ENCODE measurements around the gene KRTAP5-1.

DNA sequence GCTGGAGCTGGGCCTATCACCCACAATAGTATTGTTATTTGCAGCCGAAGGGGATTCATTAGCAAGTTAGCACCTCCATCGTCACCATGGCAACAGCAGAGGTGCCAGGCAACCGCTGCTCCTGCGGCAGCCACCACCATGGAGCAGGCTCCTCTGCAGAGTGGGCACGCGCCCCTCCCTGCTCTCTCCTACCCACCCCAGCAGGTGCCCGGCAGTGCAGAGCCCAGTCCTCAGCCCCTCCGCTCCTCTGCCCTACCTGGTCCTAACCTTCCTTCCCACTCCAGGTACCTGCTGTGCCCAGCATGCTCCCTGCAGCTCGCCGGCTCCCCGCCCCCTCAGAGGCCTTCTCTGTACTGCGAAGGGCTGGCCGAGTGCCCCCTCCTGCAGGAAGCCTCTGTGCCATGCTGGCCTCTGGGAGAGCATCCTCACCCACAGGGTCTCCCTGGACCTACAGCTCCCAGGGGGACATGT is 16.6 kb downstream of the KRTAP5-1 start:
- TF ChIP-seq POLR2A (IDR thresholded peaks at IDR 0.05) (no peak), CTCF (IDR thresholded peaks at IDR 0.05) (no peak)

Data from adrenal gland (tissue), 5 donors.